ENCODE data around the gene RPUSD1. TPM values are rescaled to one million over a fixed set of nuclear protein-coding genes. Genes with fewer than 3 reads are reported as not detected.

RPUSD1 gene
- total RNA-seq, 1 experiment from 2014 or later, result 59.9 TPM

- no peak overlapping the region; the same call in 1 of the 2 replicates for H3K27ac ChIP-seq (ENCODE audit: low read depth, low read length)
- H4K20me1 ChIP-seq (ENCODE audit: insufficient read depth), result no peaks in the 10 kb centered on the region
- H3K9ac ChIP-seq (ENCODE audit: low read length), result 0 out of 2 replicates have a peak overlapping the region, but pooled peaks have one; percentile 30
- BruUV-seq (replicated peaks), result no TSS peak
- ATAC-seq, result peak; percentile 4
- H2AFZ ChIP-seq (ENCODE audit: low read depth, low read length, poor library complexity, severe bottlenecking), result no peak overlapping the region
- no peaks in the 10 kb centered on the region for H3K9me3 ChIP-seq (ENCODE audit: control insufficient read depth in 1 of 2, insufficient read depth in 1 of 2, low read depth in 1 of 2, low read length in 2 of 2)
- peak overlapping the region in 1 of 2 experiments; percentile 46; a peak in 1 of 4 replicates for H3K4me3 ChIP-seq (replicated peaks in 1 of 2; ENCODE audit: low read depth in 1 of 2, low read length in 2 of 2)
- H3K4me1 ChIP-seq (ENCODE audit: control insufficient read depth in 1 of 2, insufficient read depth in 2 of 2, low read length in 2 of 2), result peaks cover 13 to 36% of the 10 kb centered on the region in 2 experiments
- no peaks in the 10 kb centered on the region for H3K36me3 ChIP-seq (ENCODE audit: control insufficient read depth in 1 of 2, insufficient read depth in 2 of 2, low read length in 2 of 2)
- intact Hi-C loops (cut with micrococcal nuclease), result no loop called here
- POLR2A ChIA-PET, result no interaction called here
- H3K9me2 ChIP-seq (ENCODE audit: insufficient read depth), result no peaks in the 10 kb centered on the region
- peak overlapping the region; percentile 77 for H3K4me2 ChIP-seq (ENCODE audit: low read length)
- CTCF ChIA-PET, result interaction anchor here (0.6 kb wide), 1 partner anchor 108 kb away, joined by 5 read pairs; no protein-coding TSS in a partner anchor
- RAD21 ChIA-PET (ENCODE audit: low non-redundant PET in 1 of 2, low total read pairs in 2 of 2, uncharacterized antibody in 2 of 2, unreplicated experiment in 2 of 2), result no interaction called here
- no peaks in the 10 kb centered on the region for H3K27me3 ChIP-seq (ENCODE audit: insufficient read depth, low read length)
- DNase-seq (ENCODE audit: low read depth, low spot score), result no peak
- TF ChIP-seq SP1 (IDR thresholded peaks at IDR 0.05; ENCODE audit: low read depth) (no peak), JUND (IDR thresholded peaks at IDR 0.05) (no peak), EZH2 (IDR thresholded peaks at IDR 0.05) (no peak), CEBPB (IDR thresholded peaks at IDR 0.05; ENCODE audit: low read depth) (no peak), CBX3 (IDR thresholded peaks at IDR 0.05; ENCODE audit: low read depth) (no peak)
- H3K79me2 ChIP-seq (ENCODE audit: insufficient read depth, low read length), result 0 out of 2 replicates have a peak, but pooled peaks cover under 1% of the 10 kb centered on the region
Measured at GRCh38 chr16:800834-801511, 12.8 kb upstream of the RPUSD1 start.

- Histone ChIP-seq H3K4me1 (ENCODE audit: control insufficient read depth in 1 of 2, insufficient read depth in 2 of 2, low read length in 2 of 2) (peaks cover 17 to 39% of the 10 kb centered on the region in 2 experiments), H3K4me2 (ENCODE audit: low read length) (peak within 1 kb of the TSS; percentile 77), H2AFZ (ENCODE audit: low read depth, low read length, poor library complexity, severe bottlenecking) (no peak within 1 kb of the TSS), H3K27ac (ENCODE audit: low read depth, low read length) (no peak within 1 kb of the TSS; the same call in 1 of the 2 replicates), H3K4me3 (replicated peaks in 1 of 2; ENCODE audit: low read depth in 1 of 2, low read length in 2 of 2) (peak within 1 kb of the TSS; percentile 21 to 46), H3K27me3 (ENCODE audit: insufficient read depth, low read length) (no peaks in the 10 kb centered on the region), H3K9ac (ENCODE audit: low read length) (peak within 1 kb of the TSS; percentile 30; the same call in 1 of the 2 replicates), H4K20me1 (ENCODE audit: insufficient read depth) (no peaks in the 10 kb centered on the region), H3K9me3 (ENCODE audit: control insufficient read depth in 1 of 2, insufficient read depth in 1 of 2, low read depth in 1 of 2, low read length in 2 of 2) (no peaks in the 10 kb centered on the region), H3K79me2 (ENCODE audit: insufficient read depth, low read length) (no peaks in the 10 kb centered on the region), H3K36me3 (ENCODE audit: control insufficient read depth in 1 of 2, insufficient read depth in 2 of 2, low read length in 2 of 2) (no peaks in the 10 kb centered on the region), H3K9me2 (ENCODE audit: insufficient read depth) (no peaks in the 10 kb centered on the region)
- DNase-seq (ENCODE audit: low read depth, low spot score), result no peak
- TF ChIP-seq YY1 (IDR thresholded peaks at IDR 0.05; ENCODE audit: extremely low read depth, insufficient replicate concordance, low read depth, low read length) (no peak), CBX3 (IDR thresholded peaks at IDR 0.05; ENCODE audit: low read depth) (no peak), EZH2phosphoT487 (IDR thresholded peaks at IDR 0.05; ENCODE audit: borderline replicate concordance) (no peak), ZFX (IDR thresholded peaks at IDR 0.05) (no peak), FOSL1 (IDR thresholded peaks at IDR 0.05; ENCODE audit: low read depth) (no peak), CTCF (IDR thresholded peaks at IDR 0.05 in 2 of 3, conservative IDR thresholded peaks at IDR 0.05 in 1 of 3; ENCODE audit: borderline replicate concordance in 1 of 3, insufficient read depth in 1 of 3, low read depth in 2 of 3, low read length in 2 of 3) (no peak), TCF7L2 (IDR thresholded peaks at IDR 0.05; ENCODE audit: borderline replicate concordance, extremely low read depth, insufficient read depth, insufficient read length) (no peak), SRF (IDR thresholded peaks at IDR 0.05; ENCODE audit: low read depth) (no peak), POLR2A (IDR thresholded peaks at IDR 0.05; ENCODE audit: borderline replicate concordance, extremely low read depth, insufficient read depth, insufficient read length) (no peak), ZNF274 (IDR thresholded peaks at IDR 0.05; ENCODE audit: low read depth, low read length) (no peak)
- ChIA-PET CTCF (no interaction called here), RAD21 (ENCODE audit: low non-redundant PET in 1 of 2, low total read pairs in 2 of 2, uncharacterized antibody in 2 of 2, unreplicated experiment in 2 of 2) (no interaction called here), POLR2A (no interaction called here)
- BruUV-seq (replicated peaks), result no TSS peak
- intact Hi-C loops (cut with micrococcal nuclease), result no loop called here
- peak; percentile 41 for ATAC-seq
Measured at GRCh38 chr16:799948-800833, 12.0 kb upstream of the RPUSD1 start, which contains the start of gene GNG13. Gene GNG13, minus strand, starts transcription at chr16:800734. Its CDS starts 1,657 bp downstream, at chr16:799077.

All from HCT116 (cell line).